Brain pericyte (primary cell): ENCODE data around the gene AOC3.

Experiments
- DNase-seq: peaks from one replicate; pipeline ENCODE4 v3.0.0-alpha.2; 2012; ENCODE audit warnings: low read depth, low spot score

AOC3 gene

GRCh38 chr17:42850954-42851353 lies at the start of gene AOC3:
Gene AOC3 (plus strand): TSS chr17:42851199. CDS start chr17:42851344, 145 bp downstream.
- DNase-seq, result no peak

GRCh38 chr17:42803074-42803883 lies 47.7 kb upstream of the AOC3 start:
- DNase-seq, result peak; percentile 98

- no peak for DNase-seq
Measured at GRCh38 chr17:42804918-42805367, 46.1 kb upstream of the AOC3 start.

- DNase-seq, result no peak
Measured at GRCh38 chr17:42806249-42806648, 44.8 kb upstream of the AOC3 start.

GRCh38 chr17:42809250-42809649 lies 41.7 kb upstream of the AOC3 start:
- no peak for DNase-seq

GRCh38 chr17:42814633-42815399 lies 36.2 kb upstream of the AOC3 start:
- DNase-seq, result no peak

GRCh38 chr17:42817866-42818265 lies 33.1 kb upstream of the AOC3 start:
- DNase-seq, result no peak

GRCh38 chr17:42818379-42818778 lies 32.6 kb upstream of the AOC3 start:
- no peak for DNase-seq

GRCh38 chr17:42819939-42820535 lies 31.0 kb upstream of the AOC3 start:
- DNase-seq, result no peak

- DNase-seq, result no peak
Measured at GRCh38 chr17:42821176-42821575, 29.8 kb upstream of the AOC3 start.

GRCh38 chr17:42827472-42827871 lies 23.5 kb upstream of the AOC3 start:
- DNase-seq, result no peak

GRCh38 chr17:42830971-42831370 lies 20.0 kb upstream of the AOC3 start:
- DNase-seq, result no peak

- DNase-seq, result no peak
Measured at GRCh38 chr17:42832213-42832933, 18.6 kb upstream of the AOC3 start.

GRCh38 chr17:42832934-42833766 lies 17.8 kb upstream of the AOC3 start, which contains the start of gene PSME3:
Gene PSME3 (plus strand): TSS chr17:42833397. CDS start chr17:42833632, 235 bp downstream.
- DNase-seq, result peak; percentile 48

- DNase-seq, result no peak
Measured at GRCh38 chr17:42833767-42834422, 17.1 kb upstream of the AOC3 start.

- DNase-seq, result no peak
Measured at GRCh38 chr17:42835732-42836131, 15.3 kb upstream of the AOC3 start.

- no peak for DNase-seq
Measured at GRCh38 chr17:42841975-42842685, 8.9 kb upstream of the AOC3 start.

GRCh38 chr17:42843358-42843934 lies 7.6 kb upstream of the AOC3 start:
- no peak for DNase-seq

GRCh38 chr17:42844271-42844670 lies 6.7 kb upstream of the AOC3 start, which contains the start of gene AOC2:
Gene AOC2 (plus strand): TSS chr17:42844580. CDS start chr17:42844627, 47 bp downstream.
- DNase-seq, result no peak
